ENCODE data around the gene EEF2.

DNA sequence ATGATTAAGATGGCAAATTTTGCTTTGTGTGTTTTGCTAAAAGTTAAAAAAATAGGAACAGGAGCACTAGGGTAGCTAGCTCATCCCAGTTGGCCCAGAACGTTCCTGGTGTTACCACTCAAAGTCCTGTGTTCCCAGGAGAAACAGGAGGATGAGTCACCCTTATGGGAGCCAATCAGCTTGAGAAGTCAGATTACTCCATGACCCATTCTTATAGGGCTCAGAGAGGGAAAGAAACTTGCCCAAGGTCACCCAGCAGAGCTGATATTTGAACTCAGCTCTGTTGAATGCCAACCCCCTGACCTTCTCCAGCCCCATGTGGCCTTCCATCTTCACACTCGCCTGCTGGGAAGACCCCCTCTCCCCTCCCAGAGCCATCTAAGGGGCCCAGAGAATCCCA, 39.4 kb downstream of the EEF2 start:
- TF ChIP-seq EZH2 (IDR thresholded peaks at IDR 0.05; ENCODE audit: low read length, unreplicated experiment) = no peak
- TF ChIP-seq, protein P1, sequence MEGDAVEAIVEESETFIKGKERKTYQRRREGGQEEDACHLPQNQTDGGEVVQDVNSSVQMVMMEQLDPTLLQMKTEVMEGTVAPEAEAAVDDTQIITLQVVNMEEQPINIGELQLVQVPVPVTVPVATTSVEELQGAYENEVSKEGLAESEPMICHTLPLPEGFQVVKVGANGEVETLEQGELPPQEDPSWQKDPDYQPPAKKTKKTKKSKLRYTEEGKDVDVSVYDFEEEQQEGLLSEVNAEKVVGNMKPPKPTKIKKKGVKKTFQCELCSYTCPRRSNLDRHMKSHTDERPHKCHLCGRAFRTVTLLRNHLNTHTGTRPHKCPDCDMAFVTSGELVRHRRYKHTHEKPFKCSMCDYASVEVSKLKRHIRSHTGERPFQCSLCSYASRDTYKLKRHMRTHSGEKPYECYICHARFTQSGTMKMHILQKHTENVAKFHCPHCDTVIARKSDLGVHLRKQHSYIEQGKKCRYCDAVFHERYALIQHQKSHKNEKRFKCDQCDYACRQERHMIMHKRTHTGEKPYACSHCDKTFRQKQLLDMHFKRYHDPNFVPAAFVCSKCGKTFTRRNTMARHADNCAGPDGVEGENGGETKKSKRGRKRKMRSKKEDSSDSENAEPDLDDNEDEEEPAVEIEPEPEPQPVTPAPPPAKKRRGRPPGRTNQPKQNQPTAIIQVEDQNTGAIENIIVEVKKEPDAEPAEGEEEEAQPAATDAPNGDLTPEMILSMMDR (conservative IDR thresholded peaks at IDR 0.05; ENCODE audit: low read depth, low read length) = no peak

Data from PC-3 (cell line).